HEK293 (cell line): Measurements from ENCODE around the gene FBXL15.

Experiments used
- CTCF ChIA-PET: fragments of 350-600 bp; formaldehyde crosslinking; extraction: SDS; loops from one replicate; lab custom pipeline; 2021; ENCODE audit warnings: antibody characterized with exemption; lab: Yijun Ruan, JAX
- POLR2A ChIA-PET: fragments of 300-600 bp; formaldehyde crosslinking; extraction: SDS; loops from one replicate; lab custom pipeline; 2020; ENCODE audit warnings: antibody characterized with exemption, inconsistent platforms; lab: Yijun Ruan, JAX
- H3K27ac ChIP-seq: fragments of 200-500 bp; sonication (Bioruptor generic); 2 replicates; pipeline ENCODE4 v1.5.1; 2014; ENCODE audit warnings: low read depth, low read length, control low read depth, inconsistent platforms; ENCODE audit errors: extremely low read depth
- H3K36me3 ChIP-seq, 2 experiments: fragments of 200-500 bp in 1 of 2; sonication (Bioruptor generic) in 1 of 2; 1 replicate in 1 of 2; 2 replicates in 1 of 2; pipeline ENCODE4 v1.5.1; 2014 to 2017; ENCODE audit warnings: inconsistent platforms in 2 of 2, low read length in 2 of 2; ENCODE audit not compliant: control insufficient read depth in 2 of 2, insufficient read depth in 1 of 2
- H3K4me1 ChIP-seq: fragments of 200-500 bp; sonication (Bioruptor generic); 2 replicates; pipeline ENCODE4 v1.5.1; 2014; ENCODE audit warnings: mild to moderate bottlenecking, low read length, inconsistent platforms; ENCODE audit not compliant: control insufficient read depth, insufficient read depth
- H3K4me3 ChIP-seq: 2 replicates; pipeline ENCODE4 v1.5.1; 2011; ENCODE audit warnings: low read depth, mild to moderate bottlenecking, control low read depth, low read length, moderate library complexity
- H3K9me3 ChIP-seq: fragments of 200-500 bp; sonication (Bioruptor generic); 2 replicates; pipeline ENCODE4 v1.5.1; 2014; ENCODE audit warnings: low read depth, low read length, inconsistent platforms; ENCODE audit not compliant: control insufficient read depth, insufficient read depth
- BCL6B ChIP-seq: fragments of 450-650 bp; formaldehyde crosslinking; IDR thresholded peaks from 2 replicates; pipeline ENCODE4 v1.5.1; 2017; ENCODE audit warnings: missing biosample characterization, missing genetic modification characterization
- GLIS1 ChIP-seq: fragments of 450-650 bp; formaldehyde crosslinking; IDR thresholded peaks from 2 replicates; pipeline ENCODE4 v1.5.1; 2016; ENCODE audit warnings: missing biosample characterization, missing genetic modification characterization
- KLF17 ChIP-seq: fragments of 450-650 bp; formaldehyde crosslinking; IDR thresholded peaks from 2 replicates; pipeline ENCODE4 v1.5.1; 2016; ENCODE audit warnings: missing biosample characterization, missing genetic modification characterization
- ZEB2 ChIP-seq: fragments of 450-650 bp; formaldehyde crosslinking; IDR thresholded peaks from 2 replicates; pipeline ENCODE4 v1.5.1; 2016; ENCODE audit warnings: missing biosample characterization, missing genetic modification characterization
- ZFHX2 ChIP-seq: fragments of 450-650 bp; formaldehyde crosslinking; conservative IDR thresholded peaks from 2 replicates; pipeline ENCODE4 v1.5.1; 2016; ENCODE audit warnings: missing biosample characterization, missing genetic modification characterization
- ZNF121 ChIP-seq: fragments of 450-650 bp; formaldehyde crosslinking; IDR thresholded peaks from 2 replicates; pipeline ENCODE4 v1.5.1; 2016; ENCODE audit warnings: missing biosample characterization, missing genetic modification characterization
- ZNF292 ChIP-seq: fragments of 450-650 bp; formaldehyde crosslinking; IDR thresholded peaks from 2 replicates; pipeline ENCODE4 v1.5.1; 2016; ENCODE audit warnings: low read depth, missing biosample characterization, missing genetic modification characterization, borderline replicate concordance
- ZNF394 ChIP-seq: fragments of 450-650 bp; formaldehyde crosslinking; IDR thresholded peaks from 2 replicates; pipeline ENCODE4 v1.5.1; 2016; ENCODE audit warnings: missing biosample characterization, missing genetic modification characterization, mild to moderate bottlenecking, moderate library complexity, borderline replicate concordance
- ZNF521 ChIP-seq: fragments of 450-650 bp; formaldehyde crosslinking; IDR thresholded peaks from 2 replicates; pipeline ENCODE4 v1.5.1; 2017; ENCODE audit warnings: missing biosample characterization, mild to moderate bottlenecking, missing genetic modification characterization
- ZNF600 ChIP-seq: fragments of 450-650 bp; formaldehyde crosslinking; IDR thresholded peaks from 2 replicates; pipeline ENCODE4 v1.5.1; 2016; ENCODE audit warnings: missing biosample characterization, missing genetic modification characterization
- ZNF623 ChIP-seq: fragments of 450-650 bp; formaldehyde crosslinking; IDR thresholded peaks from 2 replicates; pipeline ENCODE4 v1.5.1; 2016; ENCODE audit warnings: missing biosample characterization, missing genetic modification characterization
- ZNF639 ChIP-seq: fragments of 450-650 bp; formaldehyde crosslinking; IDR thresholded peaks from 2 replicates; pipeline ENCODE4 v1.5.1; 2016; ENCODE audit warnings: missing biosample characterization, missing genetic modification characterization
- ZNF645 ChIP-seq: fragments of 450-650 bp; formaldehyde crosslinking; IDR thresholded peaks from 2 replicates; pipeline ENCODE4; 2016; ENCODE audit warnings: missing biosample characterization, missing genetic modification characterization

FBXL15 gene

GRCh38 chr10:102455893-102456471, 35.3 kb downstream of the FBXL15 start (continued):
- TF ChIP-seq BCL6B (no peak), ZNF394 (tag by site-specific recombination) (peak; percentile 48; the same call in 1 of the 2 replicates), KLF17 (tag by site-specific recombination) (peak; percentile 73; the same call in 1 of the 2 replicates), ZNF639 (0 out of 2 replicates have a peak, but pooled peaks have one; percentile 37), ZEB2 (tag by site-specific recombination) (peak; percentile 97), ZNF600 (tag by site-specific recombination) (peak; percentile 86)

GRCh38 chr10:102457591-102458150, 37.0 kb downstream of the FBXL15 start:
- H3K9me3 ChIP-seq = no peaks in the 10 kb centered on the region
- H3K36me3 ChIP-seq = peaks cover 6 to 23% of the 10 kb centered on the region in 2 experiments; a peak in 2 of 3 replicates
- no peak overlapping the region for H3K27ac ChIP-seq
- peaks cover 4% of the 10 kb centered on the region; the same call in 1 of the 2 replicates for H3K4me1 ChIP-seq
- no peak overlapping the region for H3K4me3 ChIP-seq
- ChIA-PET POLR2A (no interaction called here), CTCF (interaction anchor here (0.6 to 1.1 kb wide), 4 partner anchors 113 to 1407 kb away, joined by 3 read pairs; no protein-coding TSS in a partner anchor)
- TF ChIP-seq ZNF623 (no peak), ZNF645 (tag by site-specific recombination) (no peak), ZFHX2 (0 out of 2 replicates have a peak, but pooled peaks have one; percentile 10), ZNF121 (tag by site-specific recombination) (peak; percentile 5; the same call in 1 of the 2 replicates)

GRCh38 chr10:102458656-102459055, 38.0 kb downstream of the FBXL15 start:
- ChIA-PET POLR2A (interaction anchor here (4.6 kb wide), 1 partner anchor 7 kb away, joined by 39 read pairs; the partner anchor contains the start of gene C10orf95), CTCF (interaction anchor here (0.6 kb wide), 2 partner anchors 40 to 137 kb away, joined by 3 to 5 read pairs; no protein-coding TSS in a partner anchor)
- peaks cover 5 to 14% of the 10 kb centered on the region in 2 experiments; a peak in 2 of 3 replicates for H3K36me3 ChIP-seq
- H3K4me3 ChIP-seq = no peak overlapping the region
- H3K4me1 ChIP-seq = 0 out of 2 replicates have a peak, but pooled peaks cover 2% of the 10 kb centered on the region
- TF ChIP-seq ZNF292 (tag by site-specific recombination) (no peak), GLIS1 (no peak), ZNF521 (tag by site-specific recombination) (no peak), ZNF600 (tag by site-specific recombination) (0 out of 2 replicates have a peak, but pooled peaks have one; percentile 29)
- no peaks in the 10 kb centered on the region for H3K9me3 ChIP-seq
- H3K27ac ChIP-seq = no peak overlapping the region
